Spleen (tissue), 7 donors: ENCODE measurements around the gene TCTA.

Source experiments
- POLR2AphosphoS5 ChIP-seq, 3 donors: sonication (generic); formaldehyde crosslinking; IDR thresholded peaks; one replicate each; pipeline ENCODE4 v1.5.1; 2017; ENCODE audit warnings: antibody characterized with exemption in 3 of 3
- TF ChIP-seq, protein P1 (sequence below), 11 experiments: fragments of 200-600 bp in 7 of 11; fragments of 450-650 bp in 4 of 11; sonication (generic) in 4 of 11; IDR thresholded peaks in 8 of 11; conservative IDR thresholded peaks in 3 of 11; 1 replicate in 7 of 11; 2 replicates in 4 of 11; pipeline versions ENCODE4 v1.4.0 to v1.8.0; 2016 to 2021; ENCODE audit warnings: antibody characterized with exemption in 11 of 11, inconsistent platforms in 4 of 11, mild to moderate bottlenecking in 1 of 11
- donor health status: DM: no; HTN: no; CAD: no; lungs with moderate emphysema.
- donor health status: DM: no; HTN: no; CAD: no.
- donor health status: DM: no; HTN: no; CAD: no.

DNA sequence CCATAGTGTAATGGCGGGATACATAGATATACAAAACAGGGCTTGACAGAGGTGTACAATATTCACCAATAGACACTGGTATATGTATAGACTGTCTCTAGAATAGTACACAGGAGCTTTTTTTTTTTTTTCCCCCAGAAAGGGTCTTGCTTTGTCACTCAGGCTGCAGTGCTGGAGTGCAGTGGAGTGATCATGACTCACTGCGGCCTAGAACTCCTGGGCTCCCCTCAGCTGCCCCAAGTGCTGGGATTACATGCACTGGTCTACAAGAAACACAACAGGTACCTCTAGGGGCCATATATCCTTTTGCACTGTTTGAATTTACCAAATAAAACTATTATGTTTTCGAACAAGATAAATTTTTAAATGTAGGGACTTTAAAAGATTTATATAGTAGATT lies 12.8 kb upstream of the TCTA start:
- TF ChIP-seq, protein P1, sequence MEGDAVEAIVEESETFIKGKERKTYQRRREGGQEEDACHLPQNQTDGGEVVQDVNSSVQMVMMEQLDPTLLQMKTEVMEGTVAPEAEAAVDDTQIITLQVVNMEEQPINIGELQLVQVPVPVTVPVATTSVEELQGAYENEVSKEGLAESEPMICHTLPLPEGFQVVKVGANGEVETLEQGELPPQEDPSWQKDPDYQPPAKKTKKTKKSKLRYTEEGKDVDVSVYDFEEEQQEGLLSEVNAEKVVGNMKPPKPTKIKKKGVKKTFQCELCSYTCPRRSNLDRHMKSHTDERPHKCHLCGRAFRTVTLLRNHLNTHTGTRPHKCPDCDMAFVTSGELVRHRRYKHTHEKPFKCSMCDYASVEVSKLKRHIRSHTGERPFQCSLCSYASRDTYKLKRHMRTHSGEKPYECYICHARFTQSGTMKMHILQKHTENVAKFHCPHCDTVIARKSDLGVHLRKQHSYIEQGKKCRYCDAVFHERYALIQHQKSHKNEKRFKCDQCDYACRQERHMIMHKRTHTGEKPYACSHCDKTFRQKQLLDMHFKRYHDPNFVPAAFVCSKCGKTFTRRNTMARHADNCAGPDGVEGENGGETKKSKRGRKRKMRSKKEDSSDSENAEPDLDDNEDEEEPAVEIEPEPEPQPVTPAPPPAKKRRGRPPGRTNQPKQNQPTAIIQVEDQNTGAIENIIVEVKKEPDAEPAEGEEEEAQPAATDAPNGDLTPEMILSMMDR (IDR thresholded peaks at IDR 0.05 in 8 of 11, conservative IDR thresholded peaks at IDR 0.05 in 3 of 11): no peak
- TF ChIP-seq POLR2AphosphoS5 (IDR thresholded peaks at IDR 0.05): no peak
